G401.6 (cell line): ENCODE data around the gene SEL1L3.

Source experiments
- FAIRE-seq: peaks from 2 replicates; lab custom pipeline; 2012; peaks lifted over from hg19 to GRCh38; lab: Jason Lieb, UNC

The SEL1L3 gene

DNA sequence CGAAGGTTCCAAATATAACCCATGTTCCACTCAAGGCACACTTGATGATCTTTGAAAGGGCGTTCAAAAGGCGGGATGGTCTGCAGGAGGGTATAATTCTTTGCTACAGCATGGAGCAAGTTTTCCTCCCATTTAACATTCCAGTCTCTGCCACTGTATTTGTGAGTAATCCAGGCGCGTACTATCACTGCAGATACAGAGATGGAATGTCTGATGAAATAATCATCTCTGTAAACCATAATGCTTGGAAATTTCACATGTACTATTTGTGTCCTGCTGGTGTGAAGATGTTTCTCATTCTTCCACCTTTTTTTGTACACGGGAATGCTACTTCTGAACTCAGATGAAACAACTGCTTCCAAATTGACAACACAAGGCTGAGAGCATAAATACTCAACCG lies 15.5 kb downstream of the SEL1L3 start:
- no peak for FAIRE-seq

DNA sequence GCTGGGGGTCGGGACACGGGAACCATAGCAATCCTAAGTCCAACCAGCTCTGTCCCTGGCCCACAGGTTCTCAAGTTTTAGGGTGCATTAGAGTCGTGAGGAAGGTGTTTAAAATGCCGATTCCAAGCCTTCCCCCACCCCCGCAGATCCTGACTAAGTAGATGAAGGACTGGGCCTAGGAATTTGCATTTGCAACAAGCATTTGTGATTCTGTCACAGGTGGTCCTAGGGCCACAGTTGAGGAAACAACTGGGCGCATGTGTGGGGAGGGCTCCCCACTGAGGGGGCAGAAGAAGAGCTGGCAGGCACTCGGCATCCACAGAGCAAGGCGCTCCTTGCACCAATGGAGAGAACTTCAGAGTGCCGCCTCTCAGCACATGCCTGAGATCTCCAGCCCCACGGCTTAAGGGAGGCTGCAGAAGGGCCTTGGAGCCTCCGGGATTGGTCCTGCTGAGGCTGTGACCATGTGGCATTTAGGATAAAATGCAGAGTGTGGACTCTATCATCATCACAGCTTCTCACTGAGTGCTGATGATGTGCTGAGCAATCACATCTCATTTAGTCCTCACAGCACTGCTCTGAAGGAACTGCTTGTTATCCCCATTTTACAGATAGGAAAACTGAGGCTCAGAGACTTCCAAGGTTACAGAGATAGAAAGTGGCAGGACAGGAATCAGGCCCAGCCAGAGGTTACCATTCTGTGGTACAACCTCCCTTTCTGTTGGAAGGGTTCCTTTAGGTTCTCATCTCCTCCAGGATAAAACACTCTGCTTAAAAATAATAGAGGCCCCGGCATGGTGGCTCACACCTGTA lies 16.7 kb downstream of the SEL1L3 start:
- no peak for FAIRE-seq

DNA sequence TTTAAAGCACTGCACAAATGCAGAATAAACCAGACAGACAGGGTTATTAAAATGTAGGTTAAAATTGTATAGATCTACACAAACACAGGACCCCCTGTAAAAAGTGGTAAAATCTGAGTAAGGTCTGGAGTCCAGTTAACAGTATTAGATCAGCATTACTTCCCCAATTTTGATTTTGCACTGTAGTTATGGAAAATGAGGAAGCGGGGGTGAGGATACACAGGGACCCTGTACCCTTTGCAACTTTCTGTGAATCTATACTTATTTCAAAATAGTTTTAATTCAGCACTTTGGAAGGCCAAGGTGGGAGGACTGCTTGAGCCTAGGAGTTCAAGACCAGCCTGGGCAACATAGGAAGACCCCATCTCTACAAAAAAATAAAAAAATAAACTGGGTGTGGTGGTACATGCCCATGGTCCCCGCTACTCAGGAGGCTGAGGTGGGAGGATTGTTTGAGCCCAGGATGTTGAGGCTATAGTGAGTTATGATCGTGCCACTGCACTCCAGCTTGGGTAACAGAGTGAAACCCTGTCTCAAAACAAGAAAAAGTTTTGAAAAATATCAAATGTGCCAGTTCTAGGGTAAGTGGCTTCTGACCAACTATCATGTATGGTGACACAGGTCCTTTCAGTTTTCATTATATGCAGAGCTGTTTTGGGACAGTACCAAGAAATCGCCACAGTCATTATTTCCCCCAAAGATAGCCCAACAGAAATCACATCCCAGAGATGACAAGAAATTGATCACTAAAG lies 17.7 kb downstream of the SEL1L3 start:
- FAIRE-seq = no peak

DNA sequence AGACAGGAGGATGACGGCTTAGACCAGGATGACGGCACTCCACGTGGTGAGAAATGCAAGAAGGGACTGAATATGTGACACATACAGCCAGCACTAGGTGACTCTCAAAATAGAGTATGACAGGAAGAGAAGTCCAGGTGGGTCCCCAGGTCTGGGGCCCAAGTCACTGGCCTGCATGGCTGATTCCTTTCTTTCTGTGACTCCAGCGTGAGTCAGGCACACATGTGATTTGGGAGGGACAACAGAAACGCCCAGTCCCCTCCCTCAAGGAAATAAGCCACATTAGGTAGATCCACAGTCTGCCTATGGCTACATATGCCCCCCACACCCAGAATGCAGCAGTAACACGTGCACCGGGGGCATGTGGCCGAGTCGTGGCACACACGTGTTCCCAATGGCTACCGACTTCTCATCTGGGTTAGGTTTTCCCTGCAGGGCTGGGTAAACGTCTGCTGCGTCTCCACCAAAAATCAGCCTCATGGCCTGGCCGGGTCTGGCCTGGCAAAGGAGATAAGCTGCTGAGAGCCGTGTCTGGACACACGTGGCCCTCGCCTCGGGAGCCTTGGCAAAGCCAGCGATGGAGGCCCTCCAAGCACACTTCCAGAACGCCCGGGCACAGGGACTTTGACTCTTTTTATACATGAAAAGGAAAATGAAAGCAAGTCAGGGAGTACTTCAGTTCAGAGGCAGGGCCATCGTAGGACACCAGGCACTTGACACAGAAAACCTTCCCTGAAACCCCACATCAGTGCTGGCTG lies 19.3 kb downstream of the SEL1L3 start:
- no peak for FAIRE-seq

DNA sequence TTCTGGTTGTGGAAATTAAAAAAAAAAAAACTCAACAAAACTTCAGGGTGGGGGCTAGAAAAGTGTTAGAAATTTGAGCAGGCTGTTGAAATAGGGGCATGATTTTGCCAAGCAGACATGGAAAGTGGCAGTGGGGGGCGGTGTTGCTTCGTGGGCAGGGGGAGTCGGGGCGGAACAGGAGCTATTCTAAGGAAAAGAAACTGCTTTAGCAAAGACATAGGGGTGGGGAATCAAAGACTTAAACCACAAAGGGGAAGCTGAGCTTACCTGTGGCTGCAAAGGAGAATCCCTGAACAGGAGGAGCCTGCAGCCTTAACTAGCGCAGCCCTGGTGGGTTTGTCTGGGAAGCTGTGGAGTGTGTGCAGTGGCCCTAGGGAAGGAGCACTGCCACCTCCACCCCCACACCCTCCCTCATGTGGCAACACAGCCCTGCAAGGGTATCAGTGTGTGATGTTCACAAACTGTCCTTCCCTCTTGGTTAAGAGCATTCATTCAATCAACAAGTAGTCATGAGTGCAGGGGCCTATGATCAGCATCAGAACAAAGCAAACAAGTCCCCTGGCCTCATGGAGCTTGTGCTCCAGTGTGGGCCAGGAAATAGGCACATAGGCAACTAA lies 20.5 kb downstream of the SEL1L3 start:
- no peak for FAIRE-seq

DNA sequence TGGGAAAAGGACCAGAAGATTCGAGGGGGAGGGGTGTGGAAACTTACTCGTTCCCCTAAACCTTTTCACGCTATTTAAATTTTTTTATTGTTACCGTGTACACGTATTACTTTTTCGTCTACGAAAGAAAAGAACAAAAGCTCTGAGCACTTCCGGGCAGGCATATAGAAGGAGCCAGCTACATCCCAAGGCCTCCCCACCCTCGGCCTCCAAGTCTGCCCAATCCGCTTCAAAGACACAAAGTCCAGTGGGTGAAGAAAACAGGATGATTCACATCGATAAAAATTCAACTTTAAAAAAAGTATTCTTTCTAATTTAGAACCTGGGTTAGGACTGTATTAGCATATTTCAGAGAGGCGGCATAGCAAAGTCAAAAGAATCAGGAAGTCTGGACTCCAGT lies 23.1 kb downstream of the SEL1L3 start:
- no peak for FAIRE-seq

DNA sequence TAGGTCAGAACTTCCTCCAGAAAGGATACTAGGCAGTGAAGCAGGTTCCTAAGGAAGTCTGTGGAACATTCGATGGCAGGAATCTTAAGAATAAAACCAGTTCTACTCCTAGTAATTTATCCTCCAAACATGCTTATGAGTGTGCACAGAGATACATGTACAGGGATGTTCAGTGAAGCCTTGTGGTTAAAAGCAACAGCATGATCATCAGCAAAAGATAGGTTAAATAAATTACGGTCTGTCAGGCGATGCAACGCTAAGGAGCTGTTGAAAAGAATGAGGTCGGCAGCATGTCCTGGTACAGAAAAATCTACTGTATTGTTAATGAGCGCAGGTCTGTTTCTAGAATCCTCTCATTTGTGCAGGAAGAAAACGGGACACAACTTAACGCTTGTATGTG lies 23.6 kb downstream of the SEL1L3 start:
- no peak for FAIRE-seq

DNA sequence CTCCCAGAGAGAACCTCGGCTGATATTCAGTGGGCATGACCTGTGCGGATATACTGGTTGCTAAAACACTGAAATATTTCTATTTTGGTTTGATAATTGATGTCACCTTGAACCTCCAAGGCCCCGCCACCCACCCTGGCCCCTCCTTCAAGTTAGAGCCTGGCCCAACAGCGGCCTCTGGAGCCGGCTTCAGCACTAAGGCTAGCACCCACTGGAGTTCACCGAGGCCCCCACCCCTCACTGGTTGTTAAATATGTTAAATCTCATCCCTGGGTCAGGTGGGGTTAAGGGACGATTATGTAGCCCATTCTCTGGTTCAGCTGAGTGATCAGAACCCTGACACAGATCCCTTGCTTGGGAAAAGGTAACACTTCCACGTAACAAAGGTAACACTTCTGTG lies 24.3 kb downstream of the SEL1L3 start:
- no peak for FAIRE-seq

DNA sequence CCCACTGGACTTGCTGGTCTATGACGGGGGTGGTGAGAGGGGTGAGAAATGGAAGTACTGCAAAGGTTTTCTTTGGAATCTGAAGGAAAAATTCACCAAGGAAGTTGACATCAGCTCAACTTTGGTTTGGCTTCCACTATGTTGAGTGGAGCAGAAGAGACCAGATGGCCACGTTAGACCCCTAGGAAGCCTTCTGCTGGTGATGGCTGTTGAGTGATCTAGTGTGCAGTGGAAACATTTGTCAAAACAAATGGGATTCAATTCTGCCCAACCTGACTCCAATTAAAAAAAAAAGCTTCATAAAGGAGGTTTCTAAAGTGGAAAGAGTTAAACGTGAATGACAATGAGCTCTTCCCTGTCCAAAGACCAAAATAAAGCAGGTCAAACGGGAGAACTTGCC lies 25.7 kb downstream of the SEL1L3 start:
- FAIRE-seq = no peak

DNA sequence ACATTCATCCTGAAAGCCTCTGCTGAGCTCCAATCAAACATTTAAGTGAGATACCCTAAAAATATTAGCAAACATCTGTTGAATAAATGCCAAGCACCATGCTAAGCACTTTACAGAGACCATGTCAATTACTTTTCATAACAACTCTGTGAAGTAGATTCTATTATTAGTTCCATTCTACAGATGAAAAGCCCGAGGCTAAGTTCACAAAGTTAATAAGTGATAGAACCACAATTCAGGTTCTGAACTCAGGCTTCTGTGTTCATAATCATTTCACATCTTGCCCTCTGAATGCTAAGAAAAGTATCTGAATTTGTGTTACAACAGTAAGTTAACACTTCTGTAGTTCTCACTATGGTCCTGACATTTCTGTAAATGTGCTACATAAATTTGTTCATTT lies 27.4 kb downstream of the SEL1L3 start:
- FAIRE-seq = no peak

DNA sequence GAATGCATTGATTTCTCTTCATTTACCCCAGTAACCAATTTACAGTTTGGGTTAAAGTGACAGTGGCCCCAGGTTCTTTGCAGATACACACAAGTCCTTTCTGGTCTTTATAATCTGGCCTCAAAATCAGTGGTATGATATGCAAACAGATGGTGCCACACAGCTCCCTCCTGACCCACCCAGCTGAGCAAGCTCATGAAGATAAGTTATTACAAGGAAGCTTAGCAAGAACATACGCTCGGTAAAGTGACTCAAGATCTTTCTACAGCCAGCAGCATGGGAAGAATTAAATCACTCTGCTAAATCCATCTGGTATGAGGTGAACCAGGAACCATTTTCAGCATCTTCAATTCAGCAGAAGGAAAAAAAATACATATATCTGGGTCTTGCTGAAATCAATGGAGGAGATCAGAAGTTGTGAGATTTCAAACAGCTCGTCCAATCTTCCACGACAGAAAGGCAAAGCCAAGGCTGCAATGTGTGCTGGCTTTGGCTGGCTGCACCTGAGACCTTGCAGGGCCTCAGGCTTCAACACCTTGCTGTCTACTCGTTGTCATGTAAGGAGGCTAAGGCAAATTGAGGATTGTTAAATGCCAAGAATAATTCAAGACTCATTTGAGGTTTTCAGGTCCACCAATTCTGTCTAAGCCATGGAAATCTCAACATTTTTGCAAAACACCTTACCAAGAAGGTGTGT lies 28.2 kb downstream of the SEL1L3 start:
- FAIRE-seq = no peak

DNA sequence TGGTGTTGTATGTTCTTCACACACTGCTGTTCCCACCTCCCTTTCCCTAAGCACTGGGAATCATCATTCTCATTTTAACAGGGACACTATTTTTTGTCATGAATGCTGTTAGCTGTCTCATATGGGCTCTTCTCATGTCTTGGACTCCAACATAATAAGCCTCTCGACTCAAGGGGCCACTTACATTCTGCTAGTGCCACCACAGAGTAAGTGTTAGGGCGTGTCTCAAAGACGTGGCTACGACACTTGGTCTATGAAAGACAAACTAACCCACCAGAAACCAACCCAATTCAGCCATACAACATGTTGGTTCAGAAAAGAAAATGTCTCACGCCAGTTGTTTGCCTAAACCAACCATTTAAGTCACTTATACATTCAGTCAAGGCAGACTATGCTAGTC lies 32.2 kb downstream of the SEL1L3 start:
- FAIRE-seq = no peak

DNA sequence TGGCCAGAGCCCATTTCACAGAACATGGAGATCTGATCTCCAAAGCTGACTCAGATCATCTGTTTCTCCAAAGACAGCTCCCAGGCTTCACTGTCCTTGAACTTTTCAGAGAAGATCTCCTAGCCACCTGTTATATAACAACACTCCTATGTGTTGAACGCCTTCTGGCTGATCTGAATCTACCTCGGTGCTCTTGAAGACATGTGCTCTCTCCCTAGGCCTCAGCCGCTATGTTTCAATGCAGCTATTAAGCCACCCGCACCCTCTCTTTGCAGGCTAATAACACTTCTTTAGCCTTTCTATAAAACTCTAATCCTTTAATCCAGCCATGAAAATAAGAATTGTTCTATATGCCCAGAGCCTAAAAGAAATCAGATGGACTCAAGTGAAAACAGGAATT lies 34.9 kb downstream of the SEL1L3 start:
- FAIRE-seq = no peak

DNA sequence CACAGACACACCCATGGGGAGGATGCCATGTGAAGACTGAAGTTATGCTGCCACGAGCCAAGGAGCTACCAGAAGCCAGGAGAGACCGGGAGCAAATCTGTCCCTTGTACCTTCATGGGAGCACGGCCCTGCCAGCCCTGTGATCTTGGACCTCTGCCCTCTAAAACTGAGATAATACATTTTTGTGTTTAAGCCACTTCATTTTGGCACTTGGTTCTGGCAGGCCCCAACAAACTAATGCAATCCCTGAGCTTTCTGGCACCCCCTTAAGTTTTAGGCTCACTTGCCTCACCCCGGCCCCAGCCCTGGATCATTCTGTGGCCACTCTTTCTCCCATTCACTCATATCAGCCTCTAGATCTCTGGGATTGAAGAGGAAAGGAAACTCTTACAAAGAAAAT lies 35.4 kb downstream of the SEL1L3 start:
- no peak for FAIRE-seq

DNA sequence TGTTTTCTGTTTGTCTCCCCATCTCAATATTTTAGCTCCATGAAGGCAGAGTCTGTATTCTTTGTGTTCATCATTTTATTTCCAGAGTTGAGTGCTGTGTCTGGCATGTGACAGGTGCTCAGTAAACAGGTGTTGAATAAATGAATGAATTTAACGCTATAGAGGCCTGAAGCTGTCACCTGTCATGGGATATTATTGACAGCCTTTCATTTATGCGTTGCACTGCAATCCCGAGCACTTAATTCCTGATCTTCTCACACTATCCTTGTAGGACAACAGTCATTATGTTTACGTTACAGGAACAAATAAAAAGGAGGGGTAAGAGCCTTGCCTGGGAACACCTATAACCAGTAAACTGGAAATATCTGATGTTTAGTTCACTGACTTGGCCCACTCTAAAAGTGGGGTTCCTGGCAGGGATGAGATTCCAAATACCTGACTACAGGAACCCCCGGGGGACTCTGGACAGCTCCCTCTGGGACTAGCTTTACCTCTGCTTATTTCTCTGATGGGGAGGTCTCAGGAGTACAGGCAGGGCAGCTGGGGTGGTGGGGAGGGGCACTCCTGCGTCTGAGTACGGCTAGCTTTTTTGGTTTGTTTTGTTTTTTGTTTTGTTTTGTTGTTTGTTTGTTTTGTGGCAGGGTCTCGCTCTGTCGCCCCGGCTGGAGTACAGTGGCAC lies 36.6 kb downstream of the SEL1L3 start:
- FAIRE-seq = no peak

DNA sequence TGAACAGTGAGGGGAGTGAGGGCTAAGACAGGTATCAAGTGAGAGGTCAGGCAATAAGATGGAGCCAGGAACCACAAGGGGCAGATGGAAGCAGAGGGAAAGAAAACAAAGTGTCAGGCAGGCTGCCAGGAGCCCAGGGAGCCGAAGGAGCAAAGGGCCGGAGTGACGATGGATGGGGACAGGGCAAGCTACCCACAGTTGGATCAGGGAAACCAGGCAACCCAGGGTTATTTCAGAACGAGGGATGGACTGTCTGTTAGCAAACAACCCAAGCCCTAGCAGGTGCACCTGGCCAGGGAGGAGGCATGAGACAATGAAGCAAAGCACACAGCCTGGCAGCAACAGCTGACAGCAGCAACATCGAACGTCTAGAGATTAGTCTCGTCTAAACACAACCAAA lies 39.2 kb downstream of the SEL1L3 start:
- no peak for FAIRE-seq

DNA sequence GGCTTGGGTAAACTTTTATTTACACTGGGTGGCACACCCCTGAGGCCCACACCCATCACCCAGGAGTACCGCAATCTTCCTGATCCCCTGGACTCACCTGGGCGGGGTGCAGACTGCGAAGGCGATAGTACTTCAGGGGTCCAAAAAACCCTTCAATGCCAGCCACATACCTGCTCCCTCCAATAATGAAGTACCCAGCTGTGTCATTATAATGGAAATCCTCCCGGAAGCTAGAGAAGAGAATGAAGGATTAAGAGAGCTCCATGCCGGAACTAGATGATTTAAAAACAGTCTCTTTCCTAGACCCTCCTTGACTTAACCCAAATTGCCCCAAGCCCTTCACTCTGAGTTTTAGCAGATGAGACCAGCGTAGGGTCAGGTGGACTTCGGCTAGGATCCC lies 40.9 kb downstream of the SEL1L3 start:
- FAIRE-seq = no peak

DNA sequence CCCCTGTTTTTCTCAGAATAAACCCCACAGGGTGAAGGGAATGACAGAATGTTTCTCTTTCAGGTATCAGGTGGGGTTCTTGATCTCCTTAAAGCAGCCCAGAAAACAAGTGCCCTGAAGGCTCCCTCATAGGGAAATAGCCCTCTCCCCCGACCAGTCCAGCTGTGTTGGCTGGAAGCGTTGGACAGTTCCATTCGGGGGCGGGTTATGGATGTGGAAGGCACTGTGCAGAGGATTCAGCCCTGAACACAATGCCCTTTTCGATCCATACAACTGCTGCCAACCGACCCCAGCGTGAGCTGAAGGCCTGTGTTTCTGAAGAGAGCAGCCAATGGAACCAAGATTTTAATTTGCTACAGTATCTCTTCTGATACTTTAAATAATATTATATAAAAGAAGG lies 41.5 kb downstream of the SEL1L3 start:
- no peak for FAIRE-seq

DNA sequence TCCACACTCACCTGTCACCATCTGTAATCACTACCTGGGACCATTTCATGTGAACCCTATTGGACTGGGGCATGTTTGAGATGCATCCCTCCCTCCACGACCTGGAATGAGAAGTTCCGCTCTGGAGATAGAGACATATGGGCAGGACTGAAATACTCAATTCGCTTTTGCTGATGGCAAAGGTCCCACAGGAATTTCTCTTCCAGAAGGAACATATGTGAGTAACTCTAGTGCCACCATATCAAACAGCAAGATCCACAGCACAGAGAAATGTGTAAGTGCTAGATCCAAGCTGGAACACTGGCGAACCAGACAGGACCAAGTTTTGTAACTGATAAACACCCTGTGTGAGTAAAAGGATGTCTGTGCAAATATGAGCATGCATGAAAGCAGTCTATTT lies 43.9 kb downstream of the SEL1L3 start:
- no peak for FAIRE-seq

DNA sequence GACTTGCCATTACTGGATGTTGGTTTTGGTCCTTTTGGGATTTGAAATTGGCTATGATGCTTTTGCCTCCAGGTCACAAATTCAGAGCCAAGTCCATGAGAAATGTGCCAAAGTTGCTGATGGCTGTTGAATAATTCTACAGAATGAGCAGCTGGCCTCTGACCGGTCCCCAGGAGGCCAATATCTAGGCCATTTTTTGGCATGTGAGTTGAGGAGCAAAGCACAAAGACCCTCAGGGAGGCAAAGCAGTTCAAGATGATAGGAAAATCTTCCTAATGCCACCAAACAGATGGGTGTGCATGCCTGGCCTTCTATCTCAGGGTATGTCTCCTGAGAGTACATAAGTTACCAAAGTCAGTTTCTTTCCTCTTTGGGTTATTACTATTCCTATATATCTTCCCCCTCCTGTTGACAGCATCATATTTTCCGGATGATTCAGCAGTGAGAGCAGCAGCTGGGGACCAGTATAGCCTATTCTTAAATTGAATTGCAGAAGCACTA lies 44.4 kb downstream of the SEL1L3 start:
- no peak for FAIRE-seq

DNA sequence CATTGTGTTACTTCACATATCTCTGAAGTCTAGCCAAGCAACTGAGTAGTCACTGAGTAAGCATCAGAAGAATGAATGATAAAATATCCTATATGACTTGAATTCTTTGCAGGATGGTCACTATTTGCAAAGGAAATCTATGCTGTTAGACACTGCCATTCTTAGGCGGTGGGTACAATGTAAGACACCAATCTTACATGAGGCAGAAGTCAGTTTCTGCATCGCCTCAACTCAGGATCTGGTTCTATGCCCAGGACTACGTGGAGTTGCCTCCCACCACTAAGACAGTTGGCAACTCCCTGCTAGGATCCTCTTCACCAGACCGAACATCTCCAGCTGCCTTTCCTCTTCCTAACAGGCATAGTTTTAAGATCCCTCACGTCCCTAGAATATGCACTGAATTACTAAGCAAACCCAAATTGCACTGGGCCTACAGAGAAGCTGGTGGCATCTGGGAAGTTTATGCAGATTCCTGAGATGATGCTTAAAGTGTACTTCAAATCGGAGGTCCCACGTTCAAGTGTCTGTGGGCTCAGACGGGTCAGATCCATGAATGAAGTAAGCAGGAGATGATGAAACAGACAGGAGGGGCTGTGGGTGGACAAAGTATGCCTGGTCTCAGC lies 45.6 kb downstream of the SEL1L3 start:
- FAIRE-seq = no peak
